PFSK-1 (cell line): ENCODE results near the gene LONP1. TPM values are rescaled to one million over a fixed set of nuclear protein-coding genes. Genes with fewer than 3 reads are reported as not detected.

Source experiments
- FOXP2 ChIP-seq: optimal IDR thresholded peaks from 2 replicates; pipeline ENCODE3; 2011; ENCODE audit warnings: borderline replicate concordance, control low read depth, inconsistent platforms; ENCODE audit not compliant: insufficient read depth; ENCODE audit errors: extremely low read length, extremely low read depth
- POLR2AphosphoS5 ChIP-seq: IDR thresholded peaks from 2 replicates; pipeline ENCODE4 v1.6.1; 2012; ENCODE audit warnings: low read depth, mild to moderate bottlenecking, control low read depth, low read length, moderate library complexity
- SIN3A ChIP-seq: IDR thresholded peaks from 2 replicates; pipeline ENCODE4 v1.6.1; 2012; ENCODE audit warnings: mild to moderate bottlenecking, low read length, moderate library complexity, borderline replicate concordance; ENCODE audit not compliant: insufficient read depth
- TAF1 ChIP-seq: IDR thresholded peaks from 2 replicates; pipeline ENCODE4 v1.6.1; 2012; ENCODE audit warnings: low read length, control low read depth, borderline replicate concordance; ENCODE audit not compliant: insufficient read depth
- polyA plus RNA-seq: library from polyadenylated mRNA; unstranded; fragments of >200 nt; gene quantifications from one replicate; pipeline ENCODE4 v1.2.1, GENCODE V29; 2012; ENCODE audit warnings: low read depth, missing spikeins; ENCODE audit not compliant: insufficient read length
- TF ChIP-seq, protein P1 (sequence below), 2 experiments: IDR thresholded peaks; 2 replicates each; pipeline versions ENCODE4 v1.6.1 to v1.8.0; 2011 to 2012; ENCODE audit warnings: low read depth in 2 of 2, low read length in 2 of 2, control low read depth in 1 of 2, inconsistent platforms in 1 of 2, mild to moderate bottlenecking in 1 of 2, moderate library complexity in 1 of 2; ENCODE audit not compliant: insufficient read depth in 1 of 2

The LONP1 gene, protein sequence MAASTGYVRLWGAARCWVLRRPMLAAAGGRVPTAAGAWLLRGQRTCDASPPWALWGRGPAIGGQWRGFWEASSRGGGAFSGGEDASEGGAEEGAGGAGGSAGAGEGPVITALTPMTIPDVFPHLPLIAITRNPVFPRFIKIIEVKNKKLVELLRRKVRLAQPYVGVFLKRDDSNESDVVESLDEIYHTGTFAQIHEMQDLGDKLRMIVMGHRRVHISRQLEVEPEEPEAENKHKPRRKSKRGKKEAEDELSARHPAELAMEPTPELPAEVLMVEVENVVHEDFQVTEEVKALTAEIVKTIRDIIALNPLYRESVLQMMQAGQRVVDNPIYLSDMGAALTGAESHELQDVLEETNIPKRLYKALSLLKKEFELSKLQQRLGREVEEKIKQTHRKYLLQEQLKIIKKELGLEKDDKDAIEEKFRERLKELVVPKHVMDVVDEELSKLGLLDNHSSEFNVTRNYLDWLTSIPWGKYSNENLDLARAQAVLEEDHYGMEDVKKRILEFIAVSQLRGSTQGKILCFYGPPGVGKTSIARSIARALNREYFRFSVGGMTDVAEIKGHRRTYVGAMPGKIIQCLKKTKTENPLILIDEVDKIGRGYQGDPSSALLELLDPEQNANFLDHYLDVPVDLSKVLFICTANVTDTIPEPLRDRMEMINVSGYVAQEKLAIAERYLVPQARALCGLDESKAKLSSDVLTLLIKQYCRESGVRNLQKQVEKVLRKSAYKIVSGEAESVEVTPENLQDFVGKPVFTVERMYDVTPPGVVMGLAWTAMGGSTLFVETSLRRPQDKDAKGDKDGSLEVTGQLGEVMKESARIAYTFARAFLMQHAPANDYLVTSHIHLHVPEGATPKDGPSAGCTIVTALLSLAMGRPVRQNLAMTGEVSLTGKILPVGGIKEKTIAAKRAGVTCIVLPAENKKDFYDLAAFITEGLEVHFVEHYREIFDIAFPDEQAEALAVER
- polyA plus RNA-seq = 957 TPM

DNA sequence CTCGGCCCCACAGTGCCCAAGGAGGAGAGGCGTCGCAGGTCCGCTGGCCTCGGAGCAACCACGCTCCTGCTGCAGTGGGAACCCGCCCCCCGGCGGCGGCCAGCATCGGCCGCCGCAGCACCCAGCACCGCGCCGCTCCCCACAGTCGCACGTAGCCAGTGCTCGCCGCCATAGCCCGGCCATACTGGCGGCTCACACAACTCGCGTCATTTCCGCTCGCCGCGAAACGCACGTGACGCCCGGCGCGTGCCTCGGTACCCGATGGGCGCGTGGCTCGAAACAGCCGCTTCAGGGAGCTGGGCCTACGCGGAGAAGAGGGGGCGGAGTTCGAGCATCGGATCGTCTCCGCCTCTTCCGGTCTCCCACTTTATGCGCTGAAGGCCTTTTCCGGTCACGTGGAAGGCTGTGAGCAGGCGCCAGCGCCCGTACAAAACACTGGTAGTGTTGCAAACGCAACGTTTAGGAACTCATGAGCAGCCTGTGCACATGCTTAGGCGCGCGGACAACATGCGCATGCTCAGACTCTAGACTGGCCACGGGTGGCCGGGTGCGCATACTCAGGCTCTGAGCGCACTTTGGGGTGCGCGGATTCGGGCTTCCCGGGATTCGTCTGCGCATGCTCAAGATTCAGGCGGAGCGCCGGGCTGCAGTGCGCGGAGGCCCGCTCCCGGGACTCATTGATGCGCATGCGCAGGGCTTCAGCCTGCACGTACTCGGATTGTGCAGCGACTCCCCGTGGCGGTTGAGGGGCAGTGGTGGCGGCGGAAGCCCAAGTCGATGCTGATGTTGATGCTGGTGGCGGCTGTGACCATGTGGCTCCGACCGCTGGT, at the start of gene LONP1, which contains the start of gene CATSPERD:
Gene LONP1, minus strand, starts transcription at position 186 of the 830 bp plus-strand sequence. Its CDS starts 14 bp downstream, at position 172.
Gene CATSPERD, plus strand, starts transcription at position 677 of the 830 bp plus-strand sequence. Its CDS starts 101 bp downstream, at position 778.
- TF ChIP-seq, protein P1, sequence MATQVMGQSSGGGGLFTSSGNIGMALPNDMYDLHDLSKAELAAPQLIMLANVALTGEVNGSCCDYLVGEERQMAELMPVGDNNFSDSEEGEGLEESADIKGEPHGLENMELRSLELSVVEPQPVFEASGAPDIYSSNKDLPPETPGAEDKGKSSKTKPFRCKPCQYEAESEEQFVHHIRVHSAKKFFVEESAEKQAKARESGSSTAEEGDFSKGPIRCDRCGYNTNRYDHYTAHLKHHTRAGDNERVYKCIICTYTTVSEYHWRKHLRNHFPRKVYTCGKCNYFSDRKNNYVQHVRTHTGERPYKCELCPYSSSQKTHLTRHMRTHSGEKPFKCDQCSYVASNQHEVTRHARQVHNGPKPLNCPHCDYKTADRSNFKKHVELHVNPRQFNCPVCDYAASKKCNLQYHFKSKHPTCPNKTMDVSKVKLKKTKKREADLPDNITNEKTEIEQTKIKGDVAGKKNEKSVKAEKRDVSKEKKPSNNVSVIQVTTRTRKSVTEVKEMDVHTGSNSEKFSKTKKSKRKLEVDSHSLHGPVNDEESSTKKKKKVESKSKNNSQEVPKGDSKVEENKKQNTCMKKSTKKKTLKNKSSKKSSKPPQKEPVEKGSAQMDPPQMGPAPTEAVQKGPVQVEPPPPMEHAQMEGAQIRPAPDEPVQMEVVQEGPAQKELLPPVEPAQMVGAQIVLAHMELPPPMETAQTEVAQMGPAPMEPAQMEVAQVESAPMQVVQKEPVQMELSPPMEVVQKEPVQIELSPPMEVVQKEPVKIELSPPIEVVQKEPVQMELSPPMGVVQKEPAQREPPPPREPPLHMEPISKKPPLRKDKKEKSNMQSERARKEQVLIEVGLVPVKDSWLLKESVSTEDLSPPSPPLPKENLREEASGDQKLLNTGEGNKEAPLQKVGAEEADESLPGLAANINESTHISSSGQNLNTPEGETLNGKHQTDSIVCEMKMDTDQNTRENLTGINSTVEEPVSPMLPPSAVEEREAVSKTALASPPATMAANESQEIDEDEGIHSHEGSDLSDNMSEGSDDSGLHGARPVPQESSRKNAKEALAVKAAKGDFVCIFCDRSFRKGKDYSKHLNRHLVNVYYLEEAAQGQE (IDR thresholded peaks at IDR 0.05; ENCODE audit: insufficient read depth in 1 of 2, low read depth in 2 of 2, low read length in 2 of 2) = peak in 1 of 2 experiments; percentile 66; a peak in 3 of 4 replicates
- TF ChIP-seq SIN3A = peak; percentile 90; the same call in 1 of the 2 replicates
- peak; percentile 96 for TF ChIP-seq FOXP2
- peak; percentile 88 for TF ChIP-seq POLR2AphosphoS5
- peak; percentile 98 for TF ChIP-seq TAF1

DNA sequence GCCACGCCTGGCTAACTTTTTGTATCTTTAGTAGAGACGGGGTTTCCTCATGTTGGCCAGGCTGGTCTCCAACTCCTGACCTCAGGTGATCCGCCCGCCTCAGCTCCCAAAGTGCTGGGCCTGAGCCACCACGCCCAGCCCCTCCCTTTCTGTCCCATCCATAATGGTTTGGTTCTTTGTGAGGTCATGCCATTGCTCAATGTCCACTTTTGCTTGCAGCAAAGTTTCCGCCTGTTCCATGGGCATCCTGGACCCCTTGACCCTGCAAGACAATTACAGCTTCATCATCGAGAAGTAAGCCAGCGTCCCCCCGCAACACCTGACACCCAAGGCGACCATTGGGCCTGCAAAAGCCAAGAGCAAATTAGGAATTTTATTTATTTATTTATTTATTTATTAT, 48.0 kb upstream of the LONP1 start:
- TF ChIP-seq FOXP2 (no peak), SIN3A (no peak), TAF1 (no peak), POLR2AphosphoS5 (no peak)
- TF ChIP-seq, protein P1 (IDR thresholded peaks at IDR 0.05; ENCODE audit: insufficient read depth in 1 of 2, low read depth in 2 of 2, low read length in 2 of 2) = no peak

DNA sequence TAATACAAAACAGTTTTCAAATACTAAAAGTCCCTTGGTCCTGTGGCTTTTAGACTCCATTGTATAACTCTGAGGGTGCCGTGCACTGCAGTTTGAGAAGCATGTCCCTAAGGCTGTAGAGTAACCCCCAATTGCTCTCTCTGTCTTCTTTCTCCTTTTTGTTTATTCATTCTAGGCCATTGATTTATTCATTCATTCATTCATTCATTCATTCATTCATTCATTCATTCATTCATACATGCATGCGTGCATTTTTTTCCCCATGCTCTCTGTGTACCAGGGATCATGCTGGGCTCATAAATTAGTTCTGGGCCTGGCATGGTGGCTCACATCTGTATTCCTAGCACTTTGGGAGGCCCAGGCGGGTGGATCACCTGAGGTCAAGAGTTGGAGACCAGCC, 45.3 kb upstream of the LONP1 start:
- TF ChIP-seq TAF1 (no peak), SIN3A (no peak), FOXP2 (no peak), POLR2AphosphoS5 (no peak)
- TF ChIP-seq, protein P1 (IDR thresholded peaks at IDR 0.05; ENCODE audit: insufficient read depth in 1 of 2, low read depth in 2 of 2, low read length in 2 of 2) = no peak

DNA sequence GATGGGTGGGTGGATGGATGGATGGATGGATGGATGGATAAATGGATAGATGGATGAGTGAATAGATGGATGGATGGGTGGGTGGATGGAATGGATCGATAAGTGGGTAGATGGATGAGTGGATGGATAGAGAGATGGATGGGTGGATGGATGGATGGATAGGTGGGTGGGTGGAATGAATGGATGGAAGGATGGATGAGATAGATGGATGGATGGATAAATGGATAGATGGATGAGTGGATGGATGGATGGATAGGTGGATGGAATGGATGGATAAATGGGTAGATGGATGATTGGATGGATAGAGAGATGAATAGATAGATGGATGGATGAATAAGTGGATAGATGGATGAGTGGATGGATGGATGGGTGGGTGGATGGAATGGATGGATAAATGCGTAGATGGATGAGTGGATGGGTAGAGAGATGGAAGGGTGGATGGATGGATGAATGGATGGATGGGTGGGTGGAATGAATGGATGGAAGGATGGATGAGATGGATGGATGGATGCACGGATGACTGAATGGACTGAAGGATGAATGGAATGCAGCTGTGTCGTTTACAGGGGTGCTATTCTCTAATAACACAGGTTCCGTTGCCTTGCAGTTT, 42.8 kb upstream of the LONP1 start:
- no peak for TF ChIP-seq TAF1
- no peak for TF ChIP-seq SIN3A
- no peak for TF ChIP-seq FOXP2
- TF ChIP-seq, protein P1 (IDR thresholded peaks at IDR 0.05; ENCODE audit: insufficient read depth in 1 of 2, low read depth in 2 of 2, low read length in 2 of 2) = no peak
- no peak for TF ChIP-seq POLR2AphosphoS5
